PC-9 (cell line): ENCODE measurements around the gene DSN1. TPM values are rescaled to one million over a fixed set of nuclear protein-coding genes. Genes with fewer than 3 reads are reported as not detected.
A peak's percentile ranks its signal among the peaks of the same experiment; 100 is the strongest.

ENCODE experiments used
- BruUV-seq: library from RNA; stranded (reverse); fragments of 400-500 nt; replicated peaks from 2 replicates; lab custom pipeline; 2021; lab: Mats Ljungman, UMichigan
- CTCF ChIA-PET: fragments of 300-600 bp; sonication (Branson Sonifier 250); formaldehyde crosslinking; loops from one replicate; lab custom pipeline; 2022; ENCODE audit warnings: antibody characterized with exemption; lab: Charles Lee
- POLR2A ChIA-PET: fragments of 300-600 bp; sonication (Branson Sonifier 250); formaldehyde crosslinking; loops from one replicate; lab custom pipeline; 2022; ENCODE audit warnings: antibody characterized with exemption; ENCODE audit not compliant: unreplicated experiment; lab: Charles Lee
- DNase-seq, 2 experiments: peaks; one replicate each; pipeline versions ENCODE4 v3.0.0 to v3.0.0-alpha.2; 2015 to 2022; ENCODE audit warnings: mixed read lengths in 1 of 2
- H2AFZ ChIP-seq: fragments of 200-600 bp; sonication (generic); 2 replicates; pipeline ENCODE4 v1.8.1; 2017; ENCODE audit warnings: antibody characterized with exemption
- H3F3A ChIP-seq: fragments of 200-600 bp; sonication (generic); 2 replicates; pipeline ENCODE4 v1.8.1; 2017; ENCODE audit warnings: antibody characterized with exemption, mild to moderate bottlenecking, low read depth; ENCODE audit not compliant: insufficient read depth
- H3K27ac ChIP-seq: fragments of 200-600 bp; sonication (generic); 2 replicates; pipeline ENCODE4 v1.6.1; 2016; ENCODE audit warnings: mixed run types
- H3K27me3 ChIP-seq: fragments of 200-600 bp; sonication (generic); 2 replicates; pipeline ENCODE4 v1.6.1; 2016; ENCODE audit warnings: low read depth, mixed run types; ENCODE audit not compliant: insufficient read depth
- H3K36me3 ChIP-seq: fragments of 200-600 bp; sonication (generic); 2 replicates; pipeline ENCODE4 v1.6.1; 2016; ENCODE audit warnings: low read depth, mixed run types
- H3K4me1 ChIP-seq: fragments of 200-600 bp; sonication (generic); replicated peaks from 2 replicates; pipeline ENCODE4 v1.6.1; 2016; ENCODE audit warnings: mixed run types; ENCODE audit not compliant: insufficient read depth
- H3K4me2 ChIP-seq: fragments of 200-600 bp; sonication (generic); 2 replicates; pipeline ENCODE4 v1.6.1; 2017; ENCODE audit warnings: mixed run types
- H3K4me3 ChIP-seq: fragments of 200-600 bp; sonication (generic); 2 replicates; pipeline ENCODE4 v1.6.1; 2016; ENCODE audit warnings: mixed run types
- H3K79me2 ChIP-seq: fragments of 200-600 bp; sonication (generic); 2 replicates; pipeline ENCODE4 v1.6.1; 2017; ENCODE audit warnings: low read depth, mixed run types
- H3K9me2 ChIP-seq: fragments of 200-600 bp; sonication (generic); 2 replicates; pipeline ENCODE4 v1.8.1; 2017; ENCODE audit warnings: mild to moderate bottlenecking; ENCODE audit not compliant: insufficient read depth
- H3K9me3 ChIP-seq: fragments of 200-600 bp; sonication (generic); 2 replicates; pipeline ENCODE4 v1.8.1; 2016; ENCODE audit warnings: low read depth; ENCODE audit not compliant: insufficient read depth
- H4K20me1 ChIP-seq: fragments of 200-600 bp; sonication (generic); 2 replicates; pipeline ENCODE4 v1.8.1; 2017; ENCODE audit not compliant: insufficient read depth
- EZH2 ChIP-seq: fragments of 200-600 bp; sonication (generic); IDR thresholded peaks from 2 replicates; pipeline ENCODE4 v1.8.0; 2017; ENCODE audit warnings: antibody characterized with exemption, low read depth
- intact Hi-C: fragments of 100-400 bp; cut with micrococcal nuclease; formaldehyde crosslinking; loops from one replicate; pipeline ENCODE4 v1.10.0; 2022; ENCODE audit not compliant: unreplicated experiment
- total RNA-seq: library from RNA; stranded (reverse); gene quantifications from 2 replicates; pipeline ENCODE4 v1.2.3, GENCODE V29; 2021
- TF ChIP-seq, protein P1 (sequence below): fragments of 200-600 bp; sonication (generic); conservative IDR thresholded peaks from 2 replicates; pipeline ENCODE4 v1.6.1; 2017; ENCODE audit warnings: mixed run types, antibody characterized with exemption, mild to moderate bottlenecking, moderate library complexity

Gene DSN1
- total RNA-seq, 1 experiment from 2014 or later: 32.4 TPM

GRCh38 chr20:36745927-36746659 lies 27.5 kb downstream of the DSN1 start, which contains the start of gene NDRG3:
Gene NDRG3, minus strand, starts transcription at chr20:36746090. Its CDS starts 24,355 bp downstream, at chr20:36721735.
- DNase-seq: peak; percentile 85 to 92
- TF ChIP-seq, protein P1, sequence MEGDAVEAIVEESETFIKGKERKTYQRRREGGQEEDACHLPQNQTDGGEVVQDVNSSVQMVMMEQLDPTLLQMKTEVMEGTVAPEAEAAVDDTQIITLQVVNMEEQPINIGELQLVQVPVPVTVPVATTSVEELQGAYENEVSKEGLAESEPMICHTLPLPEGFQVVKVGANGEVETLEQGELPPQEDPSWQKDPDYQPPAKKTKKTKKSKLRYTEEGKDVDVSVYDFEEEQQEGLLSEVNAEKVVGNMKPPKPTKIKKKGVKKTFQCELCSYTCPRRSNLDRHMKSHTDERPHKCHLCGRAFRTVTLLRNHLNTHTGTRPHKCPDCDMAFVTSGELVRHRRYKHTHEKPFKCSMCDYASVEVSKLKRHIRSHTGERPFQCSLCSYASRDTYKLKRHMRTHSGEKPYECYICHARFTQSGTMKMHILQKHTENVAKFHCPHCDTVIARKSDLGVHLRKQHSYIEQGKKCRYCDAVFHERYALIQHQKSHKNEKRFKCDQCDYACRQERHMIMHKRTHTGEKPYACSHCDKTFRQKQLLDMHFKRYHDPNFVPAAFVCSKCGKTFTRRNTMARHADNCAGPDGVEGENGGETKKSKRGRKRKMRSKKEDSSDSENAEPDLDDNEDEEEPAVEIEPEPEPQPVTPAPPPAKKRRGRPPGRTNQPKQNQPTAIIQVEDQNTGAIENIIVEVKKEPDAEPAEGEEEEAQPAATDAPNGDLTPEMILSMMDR: no peak
- TF ChIP-seq EZH2: no peak
- H3K4me3 ChIP-seq: peak within 1 kb of the TSS; percentile 97
- H4K20me1 ChIP-seq: no peaks in the 10 kb centered on the region
- CTCF ChIA-PET: interaction anchor here (0.6 to 0.8 kb wide), 3 partner anchors 9 to 173 kb away, joined by 3 to 4 read pairs (median 4); partner anchors contain the start of gene TGIF2
- no peaks in the 10 kb centered on the region for H3K27me3 ChIP-seq
- peak within 1 kb of the TSS; percentile 98 for H2AFZ ChIP-seq
- peak within 1 kb of the TSS; percentile 100 for H3K4me2 ChIP-seq
- H3K36me3 ChIP-seq: no peaks in the 10 kb centered on the region
- H3K9me3 ChIP-seq: no peaks in the 10 kb centered on the region
- POLR2A ChIA-PET: interaction anchor here (0.6 to 1.0 kb wide), 2 partner anchors 22 to 173 kb away, joined by 3 read pairs; partner anchors contain the start of gene TGIF2
- intact Hi-C loops: loop anchor here (5.0 to 10.0 kb wide), 2 partner anchors 139 to 191 kb away; partner anchors contain the start of gene RAB5IF
- no peaks in the 10 kb centered on the region for H3K9me2 ChIP-seq
- peaks cover 9% of the 10 kb centered on the region; the same call in 1 of the 2 replicates for H3K79me2 ChIP-seq
- H3K27ac ChIP-seq: peak within 1 kb of the TSS; percentile 46
- TSS peak; percentile 95 for BruUV-seq
- peaks cover 18% of the 10 kb centered on the region for H3K4me1 ChIP-seq
- H3F3A ChIP-seq: peaks cover 20% of the 10 kb centered on the region

GRCh38 chr20:36745234-36745926 lies 28.2 kb downstream of the DSN1 start:
- Histone ChIP-seq H2AFZ (peak overlapping the region; percentile 96), H3K4me2 (peak overlapping the region; percentile 100), H3K9me3 (no peaks in the 10 kb centered on the region), H3K27ac (peak overlapping the region; percentile 46), H3K79me2 (peaks cover 9% of the 10 kb centered on the region; the same call in 1 of the 2 replicates), H4K20me1 (no peaks in the 10 kb centered on the region), H3K27me3 (no peaks in the 10 kb centered on the region), H3K4me3 (peak overlapping the region; percentile 97), H3K4me1 (peaks cover 18% of the 10 kb centered on the region), H3F3A (peaks cover 20% of the 10 kb centered on the region), H3K9me2 (no peaks in the 10 kb centered on the region), H3K36me3 (no peaks in the 10 kb centered on the region)
- ChIA-PET POLR2A (interaction anchor here (0.5 to 1.0 kb wide), 4 partner anchors 9 to 487 kb away, joined by 3 to 21 read pairs (median 3); partner anchors contain the start of gene TGIF2), CTCF (interaction anchor here (0.7 to 1.0 kb wide), 3 partner anchors 16 to 224 kb away, joined by 3 to 15 read pairs (median 5); partner anchors contain the start of gene DSN1)
- no TSS peak for BruUV-seq
- intact Hi-C loops: loop anchor here (5.0 to 10.0 kb wide), 2 partner anchors 138 to 191 kb away; partner anchors contain the start of gene RAB5IF
- TF ChIP-seq, protein P1: no peak
- TF ChIP-seq EZH2: no peak
- DNase-seq: no peak

- H3F3A ChIP-seq: peaks cover 20% of the 10 kb centered on the region
- peak overlapping the region; percentile 100 for H3K4me2 ChIP-seq
- ChIA-PET POLR2A (interaction anchor here (0.5 to 0.6 kb wide), 3 partner anchors 8 to 486 kb away, joined by 3 to 21 read pairs (median 3); no protein-coding TSS in a partner anchor), CTCF (interaction anchor here (0.5 to 1.0 kb wide), 4 partner anchors 16 to 225 kb away, joined by 3 to 15 read pairs (median 5); partner anchors contain the start of gene DSN1)
- H3K36me3 ChIP-seq: no peaks in the 10 kb centered on the region
- no peak for TF ChIP-seq EZH2
- TF ChIP-seq, protein P1: no peak
- DNase-seq: peak; percentile 56 to 65
- H3K27me3 ChIP-seq: no peaks in the 10 kb centered on the region
- H3K4me1 ChIP-seq: peaks cover 18% of the 10 kb centered on the region
- intact Hi-C loops: loop anchor here (5.0 to 10.0 kb wide), 2 partner anchors 137 to 190 kb away; partner anchors contain the start of gene RAB5IF
- no TSS peak for BruUV-seq
- H3K9me2 ChIP-seq: no peaks in the 10 kb centered on the region
- H4K20me1 ChIP-seq: no peaks in the 10 kb centered on the region
- H3K27ac ChIP-seq: peak overlapping the region; percentile 46
- H3K4me3 ChIP-seq: peak overlapping the region; percentile 97
- no peaks in the 10 kb centered on the region for H3K9me3 ChIP-seq
- peaks cover 9% of the 10 kb centered on the region; the same call in 1 of the 2 replicates for H3K79me2 ChIP-seq
- H2AFZ ChIP-seq: peak overlapping the region; percentile 96
Measured at GRCh38 chr20:36744764-36745191, 28.8 kb downstream of the DSN1 start.
